Amniotic epithelial cell (primary cell): Measurements from ENCODE around the gene INTU.
A peak's percentile ranks its signal among the peaks of the same experiment; 100 is the strongest.
"Not testable (repeated sequence)": the region's sequence is repeated elsewhere in the genome, so short reads cannot be mapped to it uniquely, and the experiment has no call there.

ENCODE experiments used
- DNase-seq: peaks from one replicate; pipeline ENCODE4 v3.0.0-alpha.2; 2010; ENCODE audit warnings: low read depth

The INTU gene

GRCh38 chr4:127632420-127633403, at the start of gene INTU:
INTU (plus strand) TSS chr4:127632957; CDS start chr4:127633035, 78 bp downstream.
- peak; percentile 96 for DNase-seq

GRCh38 chr4:127586496-127586895, 46.3 kb upstream of the INTU start:
- DNase-seq = not testable (repeated sequence)

- DNase-seq = peak; percentile 81
Measured at GRCh38 chr4:127586922-127587571, 45.7 kb upstream of the INTU start.

GRCh38 chr4:127589153-127589552, 43.6 kb upstream of the INTU start:
- not testable (repeated sequence) for DNase-seq

GRCh38 chr4:127598656-127599055, 34.1 kb upstream of the INTU start:
- DNase-seq = no peak

GRCh38 chr4:127601029-127601428, 31.7 kb upstream of the INTU start:
- peak; percentile 56 for DNase-seq

- DNase-seq = peak; percentile 50
Measured at GRCh38 chr4:127604949-127605709, 27.6 kb upstream of the INTU start.

- DNase-seq = peak; percentile 20
Measured at GRCh38 chr4:127606823-127607222, 25.9 kb upstream of the INTU start.

GRCh38 chr4:127609484-127609883, 23.3 kb upstream of the INTU start:
- no peak for DNase-seq

GRCh38 chr4:127610488-127610887, 22.3 kb upstream of the INTU start:
- DNase-seq = no peak

- DNase-seq = no peak
Measured at GRCh38 chr4:127616898-127617297, 15.9 kb upstream of the INTU start.

- DNase-seq = no peak
Measured at GRCh38 chr4:127618427-127618826, 14.3 kb upstream of the INTU start.

GRCh38 chr4:127622621-127622920, 10.2 kb upstream of the INTU start:
- no peak for DNase-seq

- no peak for DNase-seq
Measured at GRCh38 chr4:127622921-127623796, 9.6 kb upstream of the INTU start.

GRCh38 chr4:127623797-127624083, 9.0 kb upstream of the INTU start:
- no peak for DNase-seq

GRCh38 chr4:127624173-127624572, 8.6 kb upstream of the INTU start:
- no peak for DNase-seq

- no peak for DNase-seq
Measured at GRCh38 chr4:127629371-127629770, 3.4 kb upstream of the INTU start.

GRCh38 chr4:127630152-127630551, 2.6 kb upstream of the INTU start:
- DNase-seq = no peak

- DNase-seq = no peak
Measured at GRCh38 chr4:127631420-127631819, 1.3 kb upstream of the INTU start.

- DNase-seq = peak; percentile 74
Measured at GRCh38 chr4:127634181-127634580, 1.4 kb downstream of the INTU start.

- no peak for DNase-seq
Measured at GRCh38 chr4:127641524-127641923, 8.8 kb downstream of the INTU start.

GRCh38 chr4:127642169-127642568, 9.4 kb downstream of the INTU start:
- no peak for DNase-seq
